HepG2 (cell line): ENCODE results near the gene MTHFD2L. TPM values are rescaled to one million over a fixed set of nuclear protein-coding genes. Genes with fewer than 3 reads are reported as not detected.

Source experiments
- ATAC-seq: fragments of 200-7000 bp; cut with Tn5 transposase; 3 replicates; pipeline ENCODE4 v1.9.1; 2020; ENCODE audit warnings: mild to moderate bottlenecking, moderate library complexity
- BruUV-seq: library from RNA; stranded (reverse); fragments of 400-500 nt; replicated peaks from 2 replicates; lab custom pipeline; 2021; lab: Mats Ljungman, UMichigan
- CTCF ChIA-PET: fragments of 300-600 bp; formaldehyde crosslinking; extraction: SDS; loops from one replicate; lab custom pipeline; 2021; ENCODE audit warnings: low total read pairs, inconsistent platforms, low intra/inter-chr PET ratio; lab: Yijun Ruan, JAX
- POLR2A ChIA-PET: fragments of 350-600 bp; sonication (Branson Sonifier 250); formaldehyde crosslinking; loops from one replicate; lab custom pipeline; 2020; ENCODE audit warnings: antibody characterized with exemption, inconsistent platforms; lab: Yijun Ruan, JAX
- DNase-seq: peaks from one replicate; pipeline ENCODE4 v3.0.0-alpha.2; 2015; ENCODE audit warnings: low spot score
- FAIRE-seq: peaks from 3 replicates; lab custom pipeline; 2011; peaks lifted over from hg19 to GRCh38; lab: Jason Lieb, UNC
- H2AFZ ChIP-seq: one replicate; pipeline ENCODE4 v1.6.1; 2011; ENCODE audit warnings: low read length, inconsistent platforms
- H3K27ac ChIP-seq: fragments of 300-600 bp; 3 replicates; pipeline ENCODE4 v1.8.0; 2011; ENCODE audit warnings: mixed run types, mild to moderate bottlenecking, mixed read lengths, low read length, inconsistent platforms; ENCODE audit not compliant: insufficient read depth; ENCODE audit errors: extremely low read length
- H3K27me3 ChIP-seq, 2 experiments: fragments of 200-600 bp in 1 of 2; 2 replicates in 1 of 2; 3 replicates in 1 of 2; pipeline versions ENCODE4 v1.6.0 to v1.8.0; 2011; ENCODE audit warnings: low read length in 2 of 2, mild to moderate bottlenecking in 2 of 2, moderate library complexity in 2 of 2, inconsistent platforms in 1 of 2; ENCODE audit not compliant: insufficient read depth in 2 of 2, control insufficient read depth in 1 of 2
- H3K36me3 ChIP-seq, 2 experiments: fragments of 200-600 bp in 1 of 2; replicated peaks in 1 of 2; 2 replicates in 1 of 2; 3 replicates in 1 of 2; pipeline versions ENCODE4 v1.5.1 to v1.8.0; 2011; ENCODE audit warnings: low read length in 2 of 2, inconsistent platforms in 1 of 2; ENCODE audit not compliant: insufficient read depth in 2 of 2, control insufficient read depth in 1 of 2
- H3K4me1 ChIP-seq: 2 replicates; pipeline ENCODE4 v1.5.1; 2012; ENCODE audit warnings: low read length, inconsistent platforms; ENCODE audit not compliant: insufficient read depth
- H3K4me2 ChIP-seq: 2 replicates; pipeline ENCODE4 v1.6.0; 2011; ENCODE audit warnings: low read depth, low read length, inconsistent platforms
- H3K4me3 ChIP-seq, 3 experiments: fragments of 200-600 bp in 1 of 3; sonication (generic), shearing (Covaris generic) in 1 of 3; replicated peaks in 1 of 3; 2 replicates each; pipeline ENCODE4 v1.5.1; 2011 to 2016; ENCODE audit warnings: low read length in 3 of 3, inconsistent platforms in 2 of 3, low read depth in 2 of 3, mild to moderate bottlenecking in 2 of 3, control low read depth in 1 of 3, mixed read lengths in 1 of 3; ENCODE audit not compliant: insufficient read depth in 1 of 3
- H3K79me2 ChIP-seq: one replicate; pipeline ENCODE4 v1.6.1; 2011; ENCODE audit warnings: low read length, inconsistent platforms; ENCODE audit not compliant: insufficient read depth
- H3K9ac ChIP-seq: 2 replicates; pipeline ENCODE4 v1.6.0; 2011; ENCODE audit warnings: mild to moderate bottlenecking, low read depth, low read length, inconsistent platforms; ENCODE audit not compliant: insufficient read depth
- H3K9me3 ChIP-seq: 2 replicates; pipeline ENCODE4 v1.5.1; 2012; ENCODE audit warnings: mild to moderate bottlenecking, low read length
- H4K20me1 ChIP-seq: 2 replicates; pipeline ENCODE4 v1.6.0; 2011; ENCODE audit warnings: inconsistent platforms, mild to moderate bottlenecking, low read length, moderate library complexity; ENCODE audit not compliant: insufficient read depth
- ARHGAP35 ChIP-seq: sonication (generic); formaldehyde crosslinking; IDR thresholded peaks from 2 replicates; pipeline ENCODE4 v1.9.0; 2022; ENCODE audit warnings: mild to moderate bottlenecking, inconsistent platforms, moderate library complexity, missing genetic modification reagents, borderline replicate concordance
- KDM5A ChIP-seq: fragments of 200-600 bp; sonication (generic); IDR thresholded peaks from 2 replicates; pipeline ENCODE4 v1.7.0; 2018; ENCODE audit warnings: antibody characterized with exemption, mild to moderate bottlenecking, low read length, borderline replicate concordance
- PCBP1 ChIP-seq: fragments of 200-400 bp; formaldehyde crosslinking; IDR thresholded peaks from 2 replicates; pipeline ENCODE4 v1.6.1; 2017; ENCODE audit warnings: mild to moderate bottlenecking, low read depth, low read length, borderline replicate concordance
- RAD51 ChIP-seq: fragments of 450-650 bp; IDR thresholded peaks from 2 replicates; pipeline ENCODE4 v1.6.1; 2016; ENCODE audit warnings: borderline replicate concordance
- SIX1 ChIP-seq: sonication (generic); formaldehyde crosslinking; IDR thresholded peaks from 2 replicates; pipeline ENCODE4 v1.4.0; 2020; ENCODE audit warnings: missing genetic modification reagents, borderline replicate concordance
- ZBTB46 ChIP-seq: sonication (generic); formaldehyde crosslinking; IDR thresholded peaks from 2 replicates; pipeline ENCODE4 v1.4.0; 2020; ENCODE audit warnings: mild to moderate bottlenecking, missing genetic modification reagents, borderline replicate concordance
- ZKSCAN8 ChIP-seq: IDR thresholded peaks from 2 replicates; pipeline ENCODE4 v1.6.1; 2016; ENCODE audit warnings: borderline replicate concordance, missing genetic modification reagents, missing compliant biosample characterization
- ZNF18 ChIP-seq: sonication (generic); formaldehyde crosslinking; IDR thresholded peaks from 2 replicates; pipeline ENCODE4 v1.8.0; 2022; ENCODE audit warnings: mild to moderate bottlenecking, missing genetic modification reagents; ENCODE audit not compliant: insufficient replicate concordance
- ZSCAN31 ChIP-seq: sonication (generic); formaldehyde crosslinking; IDR thresholded peaks from 2 replicates; pipeline ENCODE4 v1.5.0; 2020; ENCODE audit warnings: low read depth, mild to moderate bottlenecking, missing genetic modification reagents
- WGBS: methylation state at CpG from one replicate; pipeline ENCODE4 v1.1.6; 2017; ENCODE audit warnings: low lambda C conversion rate; 5-methylcytosine and 5-hydroxymethylcytosine counted together
- in situ Hi-C: cut with HindIII; loops from 2 replicates; pipeline ENCODE4 v1.10.0; 2017; ENCODE audit warnings: low pct_unique_long_range_greater_than_20kb; ENCODE audit not compliant: extremely low pct_ligation_motif_present
- intact Hi-C: fragments of 100-400 bp; cut with micrococcal nuclease; formaldehyde crosslinking; loops from one replicate; pipeline ENCODE4 v1.10.0; 2022; ENCODE audit not compliant: unreplicated experiment
- polyA plus RNA-seq, 8 experiments: library from polyadenylated mRNA; depleted of rRNA in 3 of 8; stranded (reverse) in 7 of 8; unstranded in 1 of 8; fragments of >200 nt; fragmentation: Illumina TruSeq in 4 of 8; extraction: Trizol in 4 of 8; gene quantifications; 2 replicates each; pipeline versions ENCODE4 v1.2.1 to v1.2.3, GENCODE V29; 2011 to 2016; ENCODE audit warnings: low read depth in 4 of 8, missing spikeins in 1 of 8, mixed read lengths in 1 of 8; ENCODE audit not compliant: insufficient read depth in 1 of 8
- total RNA-seq, 5 experiments: library from RNA; depleted of rRNA; stranded (reverse); fragments of >200 nt; fragmentation: Illumina TruSeq; extraction: Trizol; gene quantifications; 2 replicates each; pipeline ENCODE4 v1.2.3, GENCODE V29; 2016; ENCODE audit warnings: low read depth in 1 of 5

MTHFD2L gene
- total and polyA plus RNA-seq, 2 of the 13 experiments (the other 11 are each of a cell fraction or from before 2014, with no cell fraction given), result 10.5 to 14.9 TPM

GRCh38 chr4:74109116-74109869, 48.6 kb upstream of the MTHFD2L start (continued):
- no peak for TF ChIP-seq ZNF18 (CRISPR knock-in tag)
- TF ChIP-seq ZBTB46 (CRISPR knock-in tag), result no peak
- TF ChIP-seq SIX1 (CRISPR knock-in tag), result no peak
- TF ChIP-seq PCBP1, result no peak
- TF ChIP-seq, all 625 proteins: peak for 0

GRCh38 chr4:74109870-74110605, 47.9 kb upstream of the MTHFD2L start:
- Histone ChIP-seq H3K4me1 (peaks cover 10% of the 10 kb centered on the region; the same call in 1 of the 2 replicates), H3K9ac (no peak overlapping the region), H3K79me2 (no peaks in the 10 kb centered on the region), H3K9me3 (no peaks in the 10 kb centered on the region), H3K27ac (no peak overlapping the region), H4K20me1 (no peaks in the 10 kb centered on the region), H3K36me3 (no peaks in the 10 kb centered on the region), H3K4me3 (no peak overlapping the region), H3K4me2 (no peak overlapping the region)
- ATAC-seq, result no peak
- no peak for FAIRE-seq
- ChIA-PET CTCF (no interaction called here), POLR2A (no interaction called here)
- DNase-seq, result no peak
- intact Hi-C loops (no loop called here), in situ Hi-C loops (no loop called here)
- 27% methylated on average over 6 of the region's 6 CpGs for WGBS
- TF ChIP-seq KDM5A (no peak), ARHGAP35 (CRISPR knock-in tag) (no peak), RAD51 (no peak), ZSCAN31 (CRISPR knock-in tag) (no peak), ZKSCAN8 (no peak)
- TF ChIP-seq, all 625 proteins: peak for 0
- Histone ChIP-seq H3K27me3 (no peaks in the 10 kb centered on the region), H2AFZ (no peak overlapping the region)
- no TSS peak for BruUV-seq
